ENCODE data around the gene FAM171A1.

The FAM171A1 gene

DNA sequence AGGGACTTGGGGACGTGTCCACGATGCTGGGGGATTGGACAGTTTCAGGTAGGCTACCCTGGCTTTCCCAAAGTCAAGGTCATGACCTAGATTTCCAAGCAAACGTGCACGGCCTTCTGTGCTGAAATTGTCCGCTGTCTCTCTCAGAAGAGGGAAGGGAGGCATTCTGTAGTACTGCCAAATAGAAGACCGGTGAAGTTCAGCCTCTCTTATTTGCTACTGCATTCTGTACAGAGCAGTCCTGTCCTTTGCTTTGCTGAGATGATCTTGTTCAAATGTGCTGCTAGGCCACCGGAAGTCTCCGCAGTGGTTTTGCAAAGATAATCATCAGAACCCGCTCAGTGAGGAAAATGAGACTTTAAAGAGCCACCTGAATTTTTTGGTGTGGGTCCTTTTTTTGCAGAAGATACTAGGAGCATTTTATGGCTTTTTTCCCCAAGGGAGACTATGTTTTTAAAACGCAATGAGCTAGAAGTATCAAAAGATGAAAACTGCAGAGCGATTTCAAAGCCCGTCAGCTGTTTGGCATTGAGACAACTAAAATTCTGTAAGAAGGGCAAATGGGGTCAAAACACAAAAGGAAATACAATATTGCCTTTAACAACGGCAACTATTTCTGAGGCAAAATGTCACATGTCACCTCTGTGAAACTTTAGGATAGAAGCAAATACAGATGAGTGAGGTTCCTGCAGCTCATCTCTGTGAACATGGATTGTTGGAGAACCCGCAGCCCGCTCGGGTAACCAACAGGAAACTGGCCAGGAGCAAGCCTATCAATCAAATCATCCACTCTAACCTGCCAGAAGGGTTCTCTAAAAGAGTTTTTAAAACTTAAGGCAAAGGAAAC is 201.3 kb downstream of the FAM171A1 start:
- no peak for DNase-seq (ENCODE audit: low read depth in 2 of 2)

DNA sequence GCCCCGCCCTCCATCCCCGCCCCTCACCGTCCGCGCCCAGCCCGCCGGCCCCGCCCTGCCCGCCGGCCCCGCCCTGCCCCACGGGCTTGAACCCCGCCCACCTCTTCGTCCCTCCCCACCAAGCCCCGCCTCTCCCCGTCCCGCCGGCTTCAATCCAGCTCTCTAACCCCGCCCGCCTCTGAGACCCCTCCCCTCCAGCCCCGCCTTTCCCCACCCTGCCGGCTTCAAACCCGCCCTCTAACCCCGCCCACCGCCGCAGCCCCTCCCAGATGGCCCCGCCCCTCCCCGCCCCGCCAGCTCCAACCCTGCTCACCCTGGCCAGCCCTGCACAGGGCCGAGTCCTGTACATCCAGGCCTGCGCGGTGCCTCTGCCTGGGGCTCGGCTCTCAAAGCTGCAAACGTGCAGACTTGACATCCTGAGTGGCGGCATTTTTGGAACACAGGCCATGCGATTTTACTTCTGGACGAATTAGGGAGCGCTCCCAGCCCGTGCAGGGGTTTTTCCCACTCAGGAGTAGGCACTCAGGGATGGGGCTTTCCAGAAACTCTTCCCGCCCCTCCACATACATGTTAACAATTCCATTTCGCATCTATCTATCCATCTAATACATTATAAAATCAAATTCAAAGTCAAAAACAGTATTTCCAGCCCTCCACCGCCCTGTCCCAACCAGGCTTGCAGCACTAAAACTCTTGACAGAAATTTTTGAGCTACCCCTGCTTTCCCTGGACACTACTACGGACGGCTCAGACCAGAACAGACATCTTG is 202.1 kb downstream of the FAM171A1 start:
- peak; percentile 88 to 89 for DNase-seq (ENCODE audit: low read depth in 2 of 2)

DNA sequence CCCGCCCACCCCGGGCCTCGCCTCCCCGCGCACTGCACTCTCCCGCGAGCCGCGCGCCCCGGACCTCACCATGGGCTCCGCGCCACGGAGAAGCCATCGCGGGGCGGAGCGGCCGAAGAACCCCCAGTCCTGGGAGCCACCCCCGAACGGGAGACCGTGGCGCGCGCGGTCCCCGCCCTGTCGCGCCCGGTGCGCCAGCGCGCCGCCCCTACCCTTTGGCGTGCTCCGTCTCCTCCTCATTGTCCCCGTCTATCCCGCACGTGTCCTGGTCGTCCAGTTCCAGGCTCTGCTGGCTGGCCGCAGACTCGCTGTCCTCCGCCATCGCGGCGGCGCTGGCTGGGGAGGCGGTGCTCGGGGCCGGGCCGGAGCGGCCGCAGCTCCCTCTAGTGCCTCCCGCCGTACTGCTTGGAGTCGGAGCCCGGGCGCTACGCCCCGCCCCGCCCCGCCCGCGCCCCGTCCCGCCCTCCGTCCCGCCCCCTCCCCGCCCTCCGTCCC is 202.8 kb downstream of the FAM171A1 start, which contains the start of gene NMT2:
TSS of gene NMT2 (minus strand) at position 403 of the 495 bp plus-strand sequence. CDS start at position 322, 81 bp downstream.
- no peak for DNase-seq (ENCODE audit: low read depth in 2 of 2)

DNA sequence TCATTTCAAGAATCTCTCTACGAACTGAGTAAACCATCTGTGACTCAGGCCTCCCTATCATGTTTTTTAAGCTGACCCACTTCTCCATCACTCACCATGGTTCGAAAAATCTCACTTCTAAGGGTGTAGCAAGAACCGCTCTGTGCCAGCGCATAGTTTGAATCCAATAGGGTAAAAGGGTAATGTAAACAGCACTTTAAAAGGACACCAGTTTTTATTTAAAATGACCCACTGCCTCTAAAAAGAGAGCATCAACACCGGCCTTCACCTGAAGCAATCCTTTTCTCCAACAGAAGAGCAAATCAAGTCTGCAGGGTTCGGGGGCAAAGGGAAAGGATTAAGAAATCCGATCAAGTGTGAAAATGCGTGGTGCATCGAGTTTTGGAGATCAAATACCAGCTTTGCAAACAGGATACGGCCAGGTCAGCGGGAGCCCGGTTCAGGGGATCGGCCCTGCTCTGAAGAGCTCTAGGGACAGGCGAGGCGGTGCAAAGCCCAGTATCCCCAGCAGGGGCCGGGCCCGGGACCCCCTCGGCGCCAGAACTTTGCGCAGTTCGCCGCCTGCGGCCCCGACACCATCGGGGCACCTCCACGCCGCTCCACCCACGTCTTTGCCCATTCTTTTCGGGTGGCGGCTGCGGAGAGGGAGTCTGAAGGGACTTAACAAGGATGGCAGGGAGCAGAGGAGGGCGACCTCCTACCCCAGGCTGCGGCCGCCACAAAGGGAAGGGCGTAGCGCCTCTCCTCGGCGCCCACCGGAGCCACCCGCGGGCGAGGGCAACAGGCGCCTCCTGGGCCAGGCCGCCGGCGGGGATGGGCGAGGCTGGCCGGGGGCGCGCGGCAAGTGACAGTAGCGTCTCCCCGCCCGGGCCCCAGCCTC is 203.4 kb downstream of the FAM171A1 start:
- DNase-seq (ENCODE audit: low read depth in 2 of 2): no peak

DNA sequence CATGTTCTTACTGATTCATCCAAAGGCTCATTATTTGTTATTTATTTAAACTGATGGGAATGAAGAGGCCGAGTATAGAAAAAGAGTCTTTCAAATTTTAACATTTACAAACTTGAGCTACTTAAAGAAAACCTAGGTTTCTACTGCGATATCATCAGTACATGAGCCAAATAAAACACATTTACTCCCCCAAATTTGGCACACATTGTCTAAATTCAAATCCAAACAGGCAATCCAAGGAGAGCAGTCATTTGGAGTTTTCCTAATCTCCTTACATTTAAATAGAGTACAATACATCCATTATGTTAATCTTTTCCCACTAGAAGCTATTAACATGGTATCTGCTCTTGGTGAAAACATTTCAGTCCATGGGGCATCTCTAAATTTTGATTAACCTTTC is 204.8 kb downstream of the FAM171A1 start:
- DNase-seq (ENCODE audit: low read depth in 2 of 2): no peak

DNA sequence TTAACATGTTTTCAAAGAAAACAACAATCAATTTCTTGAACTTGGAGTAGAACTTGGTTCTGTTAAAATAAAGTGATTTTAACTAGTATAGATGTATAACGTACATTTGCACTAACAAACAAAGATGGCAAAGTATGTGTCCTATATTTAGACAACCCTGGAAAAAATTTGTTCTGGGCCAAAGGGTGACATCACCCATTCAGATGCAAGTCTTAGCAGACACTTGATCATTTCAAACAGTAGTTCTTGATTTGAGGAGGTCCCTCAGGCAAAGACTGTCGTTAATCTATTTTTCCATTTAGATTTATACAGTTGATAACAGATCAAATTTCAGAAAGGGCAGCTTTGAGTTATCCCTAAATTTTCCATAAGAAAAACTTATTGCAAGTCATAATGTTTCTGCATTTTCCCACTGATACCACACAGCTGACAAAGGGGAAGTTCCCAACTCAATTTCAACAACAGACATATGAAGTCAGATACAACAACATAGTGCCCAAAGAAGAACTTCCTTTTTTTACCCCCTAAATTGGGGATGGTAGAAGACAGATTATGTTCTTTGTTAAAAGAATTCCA is 207.7 kb downstream of the FAM171A1 start:
- no peak for DNase-seq (ENCODE audit: low read depth in 2 of 2)

Measured in fibroblast of skin of left biceps (primary cell).